Skeletal muscle tissue (tissue), 4 donors: ENCODE data around the gene SNX27. TPM values are rescaled to one million over a fixed set of nuclear protein-coding genes. Genes with fewer than 3 reads are reported as not detected.
"Not testable (repeated sequence)": the region's sequence is repeated elsewhere in the genome, so short reads cannot be mapped to it uniquely, and the experiment has no call there.

Experiments
- H3K27ac ChIP-seq: one replicate; pipeline ENCODE4 v1.7.0; 2013; ENCODE audit warnings: mild to moderate bottlenecking, low read depth, low read length, inconsistent platforms
- H3K27me3 ChIP-seq, 3 donors: one replicate each; pipeline ENCODE4 v1.7.0; 2013; ENCODE audit warnings: low read length in 3 of 3; ENCODE audit not compliant: control insufficient read depth in 3 of 3, insufficient read depth in 3 of 3
- H3K36me3 ChIP-seq, 3 donors: one replicate each; pipeline ENCODE4 v1.7.0; 2013; ENCODE audit warnings: low read length in 3 of 3; ENCODE audit not compliant: control insufficient read depth in 3 of 3, insufficient read depth in 3 of 3
- H3K4me1 ChIP-seq, 3 donors: one replicate each; pipeline ENCODE4 v1.7.0; 2013; ENCODE audit warnings: low read length in 3 of 3, mild to moderate bottlenecking in 3 of 3; ENCODE audit not compliant: control insufficient read depth in 3 of 3, insufficient read depth in 3 of 3
- H3K4me3 ChIP-seq, 3 donors: one replicate each; pipeline ENCODE4 v1.7.0; 2013; ENCODE audit warnings: low read length in 3 of 3
- H3K9ac ChIP-seq, 3 donors: one replicate each; pipeline ENCODE4 v1.7.0; 2013; ENCODE audit warnings: low read length in 3 of 3, mild to moderate bottlenecking in 3 of 3, moderate library complexity in 2 of 3, low read depth in 1 of 3
- H3K9me3 ChIP-seq, 3 donors: one replicate each; pipeline ENCODE4 v1.7.0; 2013; ENCODE audit warnings: low read length in 3 of 3; ENCODE audit not compliant: control insufficient read depth in 3 of 3
- total RNA-seq: library from RNA; depleted of rRNA; stranded (reverse); fragments of >200 nt; gene quantifications from one replicate; pipeline ENCODE4 v1.2.3, GENCODE V29; 2014
- donor health status: Osteomylitis.

The SNX27 gene
- total RNA-seq, 1 donor from 2014 or later: 36.0 TPM

- Histone ChIP-seq H3K27me3 (no peaks in the 10 kb centered on the region), H3K9ac (no peak overlapping the region), H3K4me1 (peaks cover 20 to 40% (median 28%) of the 10 kb centered on the region in 3 donors), H3K4me3 (no peak overlapping the region), H3K27ac (no peak overlapping the region), H3K36me3 (peaks cover 0 to 3% (median 3%) of the 10 kb centered on the region in 3 donors), H3K9me3 (no peaks in the 10 kb centered on the region)
Measured at GRCh38 chr1:151615711-151616504, 4.1 kb downstream of the SNX27 start.

DNA sequence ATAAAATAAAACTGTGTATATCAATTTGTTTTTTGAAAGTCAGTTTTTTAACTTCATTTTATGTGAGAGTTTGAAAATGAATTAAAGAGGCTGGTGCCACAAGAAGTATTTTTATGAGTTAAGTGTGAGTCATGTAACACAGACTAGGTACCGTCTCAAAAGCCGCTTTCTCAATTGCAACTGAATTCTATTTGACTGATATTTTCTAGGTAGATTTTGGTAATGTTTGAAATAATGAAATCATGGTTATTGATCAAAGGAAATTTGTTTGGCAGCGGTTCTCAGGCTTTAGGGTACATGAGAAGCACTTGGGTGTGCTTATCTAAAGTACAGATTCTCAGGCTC is 4.6 kb downstream of the SNX27 start:
- Histone ChIP-seq H3K4me3 (no peak overlapping the region), H3K27me3 (no peaks in the 10 kb centered on the region), H3K9me3 (no peaks in the 10 kb centered on the region), H3K36me3 (peaks cover 0 to 3% (median 3%) of the 10 kb centered on the region in 3 donors), H3K27ac (no peak overlapping the region), H3K4me1 (peaks cover 18 to 41% (median 30%) of the 10 kb centered on the region in 3 donors), H3K9ac (no peak overlapping the region)

DNA sequence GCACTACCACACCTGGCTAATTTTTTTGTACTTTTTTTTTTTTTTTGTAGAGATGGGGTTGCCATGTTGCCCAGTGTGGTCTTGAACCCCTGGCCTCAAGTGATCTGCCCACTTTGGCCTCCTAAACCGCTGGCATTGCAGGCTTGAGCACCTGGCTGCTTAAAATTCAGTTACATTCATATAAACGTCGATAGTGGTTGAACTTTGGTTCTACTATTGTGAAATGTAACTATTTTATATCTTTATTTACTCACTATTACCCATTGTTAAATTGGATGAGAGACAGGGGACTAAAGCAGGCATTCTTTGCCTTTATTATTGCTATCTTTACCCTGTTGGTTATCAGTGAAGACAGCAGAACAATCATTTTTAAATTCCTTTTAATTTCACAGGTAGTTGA is 6.2 kb downstream of the SNX27 start:
- H3K4me1 ChIP-seq: peaks cover 13 to 36% (median 33%) of the 10 kb centered on the region in 3 donors

GRCh38 chr1:151618470-151618869 is 6.6 kb downstream of the SNX27 start:
- H3K4me1 ChIP-seq: peaks cover 8 to 32% (median 28%) of the 10 kb centered on the region in 3 donors
- no peaks in the 10 kb centered on the region for H3K27me3 ChIP-seq

More for the DNA sequence above, 6.2 kb downstream of the SNX27 start:
- no peak overlapping the region for H3K27ac ChIP-seq
- no peak overlapping the region for H3K9ac ChIP-seq
- H3K36me3 ChIP-seq: peaks cover 0 to 3% (median 3%) of the 10 kb centered on the region in 3 donors
- no peak overlapping the region for H3K4me3 ChIP-seq
- no peaks in the 10 kb centered on the region for H3K27me3 ChIP-seq
- H3K9me3 ChIP-seq: no peaks in the 10 kb centered on the region

GRCh38 chr1:151618996-151619395 is 7.1 kb downstream of the SNX27 start:
- Histone ChIP-seq H3K4me3 (peak overlapping the region in 1 of 3 donors; percentile 9), H3K27ac (peak overlapping the region; percentile 62), H3K4me1 (peaks cover 7 to 26% (median 25%) of the 10 kb centered on the region in 3 donors)
- not testable (repeated sequence) for H3K27me3 ChIP-seq, H3K36me3 ChIP-seq, H3K9ac ChIP-seq, H3K9me3 ChIP-seq

More at GRCh38 chr1:151618470-151618869, 6.6 kb downstream of the SNX27 start:
- H3K9ac ChIP-seq: no peak overlapping the region
- no peaks in the 10 kb centered on the region for H3K9me3 ChIP-seq
- peaks cover 0 to 3% (median 3%) of the 10 kb centered on the region in 3 donors for H3K36me3 ChIP-seq
- no peak overlapping the region for H3K27ac ChIP-seq
- H3K4me3 ChIP-seq: no peak overlapping the region

DNA sequence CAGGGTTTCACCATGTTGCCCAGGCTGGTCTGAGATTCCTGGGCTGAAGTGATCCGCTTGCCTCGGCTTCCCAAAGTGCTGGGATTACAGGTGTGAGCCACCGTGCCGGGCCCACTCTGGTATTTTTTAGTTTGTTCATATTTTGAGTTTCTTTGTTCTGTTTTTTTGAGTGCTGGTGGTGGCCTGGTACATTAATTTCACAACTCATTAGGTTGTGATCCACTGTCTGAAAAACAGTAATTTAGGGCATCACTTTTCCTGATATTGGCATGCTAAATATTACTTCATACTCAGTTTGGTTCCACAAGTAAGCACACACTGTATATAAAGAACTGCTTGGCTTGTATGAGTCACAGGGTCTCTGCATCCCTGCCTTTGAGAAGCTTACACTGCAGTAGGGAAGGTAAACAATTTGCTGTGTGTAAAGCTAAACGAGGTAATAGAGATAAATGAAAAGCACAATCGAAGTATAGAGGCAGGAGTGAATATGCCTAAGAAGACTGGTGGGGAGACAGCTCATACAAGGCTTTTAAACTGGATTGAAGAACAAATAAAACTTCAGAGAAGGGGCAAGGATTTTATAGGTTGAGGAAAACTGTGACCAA is 7.7 kb downstream of the SNX27 start:
- Histone ChIP-seq H3K27ac (peak overlapping the region; percentile 62), H3K36me3 (peaks cover 0 to 3% (median 3%) of the 10 kb centered on the region in 3 donors), H3K4me1 (peaks cover 7 to 25% (median 24%) of the 10 kb centered on the region in 3 donors), H3K27me3 (no peaks in the 10 kb centered on the region), H3K4me3 (no peak overlapping the region), H3K9ac (peak overlapping the region; percentile 19 to 62 (median 28)), H3K9me3 (no peaks in the 10 kb centered on the region)

GRCh38 chr1:151620286-151620685 is 8.4 kb downstream of the SNX27 start:
- Histone ChIP-seq H3K9me3 (no peaks in the 10 kb centered on the region), H3K4me3 (peak overlapping the region in 1 of 3 donors; percentile 45), H3K27me3 (no peaks in the 10 kb centered on the region), H3K4me1 (peaks cover 7 to 25% (median 24%) of the 10 kb centered on the region in 3 donors), H3K36me3 (peaks cover 0 to 3% (median 0%) of the 10 kb centered on the region in 3 donors), H3K27ac (peak overlapping the region; percentile 62), H3K9ac (peak overlapping the region in 2 of 3 donors; percentile 19 to 62)

GRCh38 chr1:151621351-151621750 is 9.5 kb downstream of the SNX27 start:
- Histone ChIP-seq H3K9me3 (no peaks in the 10 kb centered on the region), H3K27ac (peak overlapping the region; percentile 62), H3K36me3 (no peaks in the 10 kb centered on the region), H3K27me3 (no peaks in the 10 kb centered on the region), H3K9ac (peak overlapping the region in 1 of 3 donors; percentile 10), H3K4me1 (peaks cover 7 to 25% (median 24%) of the 10 kb centered on the region in 3 donors), H3K4me3 (no peak overlapping the region)

- Histone ChIP-seq H3K4me3 (no peak overlapping the region), H3K9me3 (no peaks in the 10 kb centered on the region), H3K27me3 (no peaks in the 10 kb centered on the region), H3K9ac (no peak overlapping the region), H3K4me1 (peaks cover 4 to 17% (median 16%) of the 10 kb centered on the region in 3 donors), H3K27ac (no peak overlapping the region), H3K36me3 (no peaks in the 10 kb centered on the region)
Measured at GRCh38 chr1:151624783-151625182, 12.9 kb downstream of the SNX27 start.

- H3K27me3 ChIP-seq: no peaks in the 10 kb centered on the region
- peaks cover 0 to 4% (median 0%) of the 10 kb centered on the region in 3 donors for H3K4me1 ChIP-seq
- no peak overlapping the region for H3K27ac ChIP-seq
- no peak overlapping the region for H3K4me3 ChIP-seq
- H3K9me3 ChIP-seq: no peaks in the 10 kb centered on the region
- H3K9ac ChIP-seq: no peak overlapping the region
- no peaks in the 10 kb centered on the region for H3K36me3 ChIP-seq
Measured at GRCh38 chr1:151626740-151627334, 15.0 kb downstream of the SNX27 start.
